ENCODE data around the gene SIPA1L2.

SIPA1L2 gene

DNA sequence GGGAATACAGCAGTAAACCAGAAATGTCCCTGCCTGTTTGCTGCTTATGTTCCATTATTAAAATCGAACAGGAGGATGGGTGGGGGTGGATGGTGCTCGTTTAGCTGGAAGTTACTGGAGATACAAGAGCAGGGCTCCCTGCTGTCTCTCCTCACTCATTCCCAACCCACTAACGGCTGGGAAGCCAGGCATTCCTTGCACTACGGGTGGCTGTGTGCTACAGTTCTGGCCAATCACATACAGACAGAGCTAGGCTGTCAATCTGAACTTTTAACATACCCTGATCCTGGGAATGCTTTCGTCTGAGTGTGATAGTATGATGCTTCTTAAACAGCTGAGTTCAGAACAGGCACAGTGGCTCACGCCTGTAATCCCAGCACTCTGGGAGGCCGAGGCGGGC lies 7.0 kb downstream of the SIPA1L2 start (continued):
- TF ChIP-seq ZFP3 (tag by site-specific recombination; IDR thresholded peaks at IDR 0.05; ENCODE audit: low read depth): no peak
- TF ChIP-seq, protein P1, sequence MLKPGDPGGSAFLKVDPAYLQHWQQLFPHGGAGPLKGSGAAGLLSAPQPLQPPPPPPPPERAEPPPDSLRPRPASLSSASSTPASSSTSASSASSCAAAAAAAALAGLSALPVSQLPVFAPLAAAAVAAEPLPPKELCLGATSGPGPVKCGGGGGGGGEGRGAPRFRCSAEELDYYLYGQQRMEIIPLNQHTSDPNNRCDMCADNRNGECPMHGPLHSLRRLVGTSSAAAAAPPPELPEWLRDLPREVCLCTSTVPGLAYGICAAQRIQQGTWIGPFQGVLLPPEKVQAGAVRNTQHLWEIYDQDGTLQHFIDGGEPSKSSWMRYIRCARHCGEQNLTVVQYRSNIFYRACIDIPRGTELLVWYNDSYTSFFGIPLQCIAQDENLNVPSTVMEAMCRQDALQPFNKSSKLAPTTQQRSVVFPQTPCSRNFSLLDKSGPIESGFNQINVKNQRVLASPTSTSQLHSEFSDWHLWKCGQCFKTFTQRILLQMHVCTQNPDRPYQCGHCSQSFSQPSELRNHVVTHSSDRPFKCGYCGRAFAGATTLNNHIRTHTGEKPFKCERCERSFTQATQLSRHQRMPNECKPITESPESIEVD (tag by site-specific recombination; IDR thresholded peaks at IDR 0.05): no peak
- TF ChIP-seq ZNF157 (tag by site-specific recombination; IDR thresholded peaks at IDR 0.05): no peak
- TF ChIP-seq ZIC2 (tag by site-specific recombination; IDR thresholded peaks at IDR 0.05): peak; percentile 69
- TF ChIP-seq YY2 (tag by site-specific recombination; IDR thresholded peaks at IDR 0.05): no peak
- no peak for TF ChIP-seq ZNF707 (tag by site-specific recombination; IDR thresholded peaks at IDR 0.05)
- peak; percentile 44 for TF ChIP-seq ZNF600 (tag by site-specific recombination; IDR thresholded peaks at IDR 0.05)
- TF ChIP-seq, protein P2, sequence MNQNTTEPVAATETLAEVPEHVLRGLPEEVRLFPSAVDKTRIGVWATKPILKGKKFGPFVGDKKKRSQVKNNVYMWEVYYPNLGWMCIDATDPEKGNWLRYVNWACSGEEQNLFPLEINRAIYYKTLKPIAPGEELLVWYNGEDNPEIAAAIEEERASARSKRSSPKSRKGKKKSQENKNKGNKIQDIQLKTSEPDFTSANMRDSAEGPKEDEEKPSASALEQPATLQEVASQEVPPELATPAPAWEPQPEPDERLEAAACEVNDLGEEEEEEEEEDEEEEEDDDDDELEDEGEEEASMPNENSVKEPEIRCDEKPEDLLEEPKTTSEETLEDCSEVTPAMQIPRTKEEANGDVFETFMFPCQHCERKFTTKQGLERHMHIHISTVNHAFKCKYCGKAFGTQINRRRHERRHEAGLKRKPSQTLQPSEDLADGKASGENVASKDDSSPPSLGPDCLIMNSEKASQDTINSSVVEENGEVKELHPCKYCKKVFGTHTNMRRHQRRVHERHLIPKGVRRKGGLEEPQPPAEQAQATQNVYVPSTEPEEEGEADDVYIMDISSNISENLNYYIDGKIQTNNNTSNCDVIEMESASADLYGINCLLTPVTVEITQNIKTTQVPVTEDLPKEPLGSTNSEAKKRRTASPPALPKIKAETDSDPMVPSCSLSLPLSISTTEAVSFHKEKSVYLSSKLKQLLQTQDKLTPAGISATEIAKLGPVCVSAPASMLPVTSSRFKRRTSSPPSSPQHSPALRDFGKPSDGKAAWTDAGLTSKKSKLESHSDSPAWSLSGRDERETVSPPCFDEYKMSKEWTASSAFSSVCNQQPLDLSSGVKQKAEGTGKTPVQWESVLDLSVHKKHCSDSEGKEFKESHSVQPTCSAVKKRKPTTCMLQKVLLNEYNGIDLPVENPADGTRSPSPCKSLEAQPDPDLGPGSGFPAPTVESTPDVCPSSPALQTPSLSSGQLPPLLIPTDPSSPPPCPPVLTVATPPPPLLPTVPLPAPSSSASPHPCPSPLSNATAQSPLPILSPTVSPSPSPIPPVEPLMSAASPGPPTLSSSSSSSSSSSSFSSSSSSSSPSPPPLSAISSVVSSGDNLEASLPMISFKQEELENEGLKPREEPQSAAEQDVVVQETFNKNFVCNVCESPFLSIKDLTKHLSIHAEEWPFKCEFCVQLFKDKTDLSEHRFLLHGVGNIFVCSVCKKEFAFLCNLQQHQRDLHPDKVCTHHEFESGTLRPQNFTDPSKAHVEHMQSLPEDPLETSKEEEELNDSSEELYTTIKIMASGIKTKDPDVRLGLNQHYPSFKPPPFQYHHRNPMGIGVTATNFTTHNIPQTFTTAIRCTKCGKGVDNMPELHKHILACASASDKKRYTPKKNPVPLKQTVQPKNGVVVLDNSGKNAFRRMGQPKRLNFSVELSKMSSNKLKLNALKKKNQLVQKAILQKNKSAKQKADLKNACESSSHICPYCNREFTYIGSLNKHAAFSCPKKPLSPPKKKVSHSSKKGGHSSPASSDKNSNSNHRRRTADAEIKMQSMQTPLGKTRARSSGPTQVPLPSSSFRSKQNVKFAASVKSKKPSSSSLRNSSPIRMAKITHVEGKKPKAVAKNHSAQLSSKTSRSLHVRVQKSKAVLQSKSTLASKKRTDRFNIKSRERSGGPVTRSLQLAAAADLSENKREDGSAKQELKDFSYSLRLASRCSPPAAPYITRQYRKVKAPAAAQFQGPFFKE (tag by site-specific recombination; IDR thresholded peaks at IDR 0.05; ENCODE audit: borderline replicate concordance): no peak
- TF ChIP-seq, protein P3, sequence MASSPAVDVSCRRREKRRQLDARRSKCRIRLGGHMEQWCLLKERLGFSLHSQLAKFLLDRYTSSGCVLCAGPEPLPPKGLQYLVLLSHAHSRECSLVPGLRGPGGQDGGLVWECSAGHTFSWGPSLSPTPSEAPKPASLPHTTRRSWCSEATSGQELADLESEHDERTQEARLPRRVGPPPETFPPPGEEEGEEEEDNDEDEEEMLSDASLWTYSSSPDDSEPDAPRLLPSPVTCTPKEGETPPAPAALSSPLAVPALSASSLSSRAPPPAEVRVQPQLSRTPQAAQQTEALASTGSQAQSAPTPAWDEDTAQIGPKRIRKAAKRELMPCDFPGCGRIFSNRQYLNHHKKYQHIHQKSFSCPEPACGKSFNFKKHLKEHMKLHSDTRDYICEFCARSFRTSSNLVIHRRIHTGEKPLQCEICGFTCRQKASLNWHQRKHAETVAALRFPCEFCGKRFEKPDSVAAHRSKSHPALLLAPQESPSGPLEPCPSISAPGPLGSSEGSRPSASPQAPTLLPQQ (tag by site-specific recombination; IDR thresholded peaks at IDR 0.05): no peak
- TF ChIP-seq ZBTB17 (tag by site-specific recombination; IDR thresholded peaks at IDR 0.05): peak; percentile 64
- TF ChIP-seq IKZF3 (tag by site-specific recombination; IDR thresholded peaks at IDR 0.05): peak; percentile 61
- TF ChIP-seq ZNF37A (tag by site-specific recombination; IDR thresholded peaks at IDR 0.05): no peak
- TF ChIP-seq, protein P4, sequence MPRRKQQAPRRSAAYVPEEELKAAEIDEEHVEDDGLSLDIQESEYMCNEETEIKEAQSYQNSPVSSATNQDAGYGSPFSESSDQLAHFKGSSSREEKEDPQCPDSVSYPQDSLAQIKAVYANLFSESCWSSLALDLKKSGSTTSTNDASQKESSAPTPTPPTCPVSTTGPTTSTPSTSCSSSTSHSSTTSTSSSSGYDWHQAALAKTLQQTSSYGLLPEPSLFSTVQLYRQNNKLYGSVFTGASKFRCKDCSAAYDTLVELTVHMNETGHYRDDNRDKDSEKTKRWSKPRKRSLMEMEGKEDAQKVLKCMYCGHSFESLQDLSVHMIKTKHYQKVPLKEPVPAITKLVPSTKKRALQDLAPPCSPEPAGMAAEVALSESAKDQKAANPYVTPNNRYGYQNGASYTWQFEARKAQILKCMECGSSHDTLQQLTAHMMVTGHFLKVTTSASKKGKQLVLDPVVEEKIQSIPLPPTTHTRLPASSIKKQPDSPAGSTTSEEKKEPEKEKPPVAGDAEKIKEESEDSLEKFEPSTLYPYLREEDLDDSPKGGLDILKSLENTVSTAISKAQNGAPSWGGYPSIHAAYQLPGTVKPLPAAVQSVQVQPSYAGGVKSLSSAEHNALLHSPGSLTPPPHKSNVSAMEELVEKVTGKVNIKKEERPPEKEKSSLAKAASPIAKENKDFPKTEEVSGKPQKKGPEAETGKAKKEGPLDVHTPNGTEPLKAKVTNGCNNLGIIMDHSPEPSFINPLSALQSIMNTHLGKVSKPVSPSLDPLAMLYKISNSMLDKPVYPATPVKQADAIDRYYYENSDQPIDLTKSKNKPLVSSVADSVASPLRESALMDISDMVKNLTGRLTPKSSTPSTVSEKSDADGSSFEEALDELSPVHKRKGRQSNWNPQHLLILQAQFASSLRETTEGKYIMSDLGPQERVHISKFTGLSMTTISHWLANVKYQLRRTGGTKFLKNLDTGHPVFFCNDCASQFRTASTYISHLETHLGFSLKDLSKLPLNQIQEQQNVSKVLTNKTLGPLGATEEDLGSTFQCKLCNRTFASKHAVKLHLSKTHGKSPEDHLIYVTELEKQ (tag by site-specific recombination; IDR thresholded peaks at IDR 0.05; ENCODE audit: borderline replicate concordance): no peak
- peak; percentile 31; the same call in 1 of the 2 replicates for TF ChIP-seq OSR2 (tag by site-specific recombination; IDR thresholded peaks at IDR 0.05)

DNA sequence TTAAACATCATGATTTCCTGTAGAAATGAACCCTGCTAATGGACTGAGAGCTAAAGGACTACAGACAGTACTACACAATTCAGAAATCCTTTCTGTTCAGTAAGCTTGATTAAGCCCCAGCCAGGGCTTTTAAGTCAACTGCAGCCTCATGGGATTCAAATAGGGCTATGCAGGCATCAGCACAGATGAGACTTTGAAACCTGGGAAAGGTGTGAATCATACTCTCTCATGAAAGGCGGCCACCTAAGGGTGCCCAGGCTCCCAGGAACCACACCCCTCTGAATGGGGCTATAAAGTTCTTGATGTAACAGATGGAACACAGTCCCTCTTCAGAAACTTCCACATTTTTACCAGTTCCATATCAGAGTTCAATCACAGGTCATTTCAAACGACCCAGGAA lies 7.6 kb downstream of the SIPA1L2 start:
- ChIA-PET POLR2A (no interaction called here), CTCF (no interaction called here)
- H3K27ac ChIP-seq (ENCODE audit: extremely low read depth, low read depth, low read length): peak overlapping the region; percentile 61
- TF ChIP-seq GFI1B (tag by site-specific recombination; IDR thresholded peaks at IDR 0.05) (no peak), ZFP41 (tag by site-specific recombination; IDR thresholded peaks at IDR 0.05; ENCODE audit: borderline replicate concordance) (no peak), EGR2 (tag by site-specific recombination; IDR thresholded peaks at IDR 0.05; ENCODE audit: low read depth) (no peak), ZNF24 (tag by site-specific recombination; IDR thresholded peaks at IDR 0.05) (no peak), ZNF155 (tag by site-specific recombination; IDR thresholded peaks at IDR 0.05) (no peak), ZNF600 (tag by site-specific recombination; IDR thresholded peaks at IDR 0.05) (no peak), ZNF274 (IDR thresholded peaks at IDR 0.05; ENCODE audit: low read length) (no peak), ZNF274 (tag by site-specific recombination; IDR thresholded peaks at IDR 0.05; ENCODE audit: borderline replicate concordance) (no peak)
- TF ChIP-seq, protein P5, sequence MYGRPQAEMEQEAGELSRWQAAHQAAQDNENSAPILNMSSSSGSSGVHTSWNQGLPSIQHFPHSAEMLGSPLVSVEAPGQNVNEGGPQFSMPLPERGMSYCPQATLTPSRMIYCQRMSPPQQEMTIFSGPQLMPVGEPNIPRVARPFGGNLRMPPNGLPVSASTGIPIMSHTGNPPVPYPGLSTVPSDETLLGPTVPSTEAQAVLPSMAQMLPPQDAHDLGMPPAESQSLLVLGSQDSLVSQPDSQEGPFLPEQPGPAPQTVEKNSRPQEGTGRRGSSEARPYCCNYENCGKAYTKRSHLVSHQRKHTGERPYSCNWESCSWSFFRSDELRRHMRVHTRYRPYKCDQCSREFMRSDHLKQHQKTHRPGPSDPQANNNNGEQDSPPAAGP (tag by site-specific recombination; IDR thresholded peaks at IDR 0.05): no peak

More for the DNA sequence above, 7.6 kb downstream of the SIPA1L2 start:
- peaks cover 38% of the 10 kb centered on the region for H3K4me1 ChIP-seq (ENCODE audit: control insufficient read depth, insufficient read depth, low read length)
- no peaks in the 10 kb centered on the region for H3K36me3 ChIP-seq (ENCODE audit: control insufficient read depth in 2 of 2, insufficient read depth in 1 of 2, low read length in 2 of 2)
- H3K9me3 ChIP-seq (ENCODE audit: control insufficient read depth, insufficient read depth, low read depth, low read length): no peaks in the 10 kb centered on the region
- no peak overlapping the region for H3K4me3 ChIP-seq (ENCODE audit: low read depth, low read length)

All from HEK293 (cell line).